AG08395 (cell line): ENCODE data around the gene LRTM2.
A peak's percentile ranks its signal among the peaks of the same experiment; 100 is the strongest.
"Not testable (repeated sequence)": the region's sequence is repeated elsewhere in the genome, so short reads cannot be mapped to it uniquely, and the experiment has no call there.

Experiments used
- DNase-seq: peaks from one replicate; pipeline ENCODE4 v3.0.0; 2012; ENCODE audit warnings: mixed read lengths, low spot score

Gene LRTM2

GRCh38 chr12:1811281-1811947, 9.0 kb upstream of the LRTM2 start:
- DNase-seq: no peak

- no peak for DNase-seq
Measured at GRCh38 chr12:1811948-1812291, 8.4 kb upstream of the LRTM2 start.

GRCh38 chr12:1812650-1813302, 7.6 kb upstream of the LRTM2 start:
- peak; percentile 33 for DNase-seq

GRCh38 chr12:1814266-1814665, 6.1 kb upstream of the LRTM2 start:
- DNase-seq: no peak

GRCh38 chr12:1815108-1815507, 5.3 kb upstream of the LRTM2 start:
- no peak for DNase-seq

- peak; percentile 7 for DNase-seq
Measured at GRCh38 chr12:1815814-1816729, 4.3 kb upstream of the LRTM2 start.

- DNase-seq: no peak
Measured at GRCh38 chr12:1816730-1817348, 3.5 kb upstream of the LRTM2 start.

GRCh38 chr12:1817928-1818327, 2.4 kb upstream of the LRTM2 start:
- not testable (repeated sequence) for DNase-seq

GRCh38 chr12:1819050-1819449, 1.3 kb upstream of the LRTM2 start:
- DNase-seq: no peak

GRCh38 chr12:1819571-1819970, 794 bp upstream of the LRTM2 start:
- DNase-seq: no peak

- DNase-seq: no peak
Measured at GRCh38 chr12:1820896-1821291, 529 bp downstream of the LRTM2 start.

- no peak for DNase-seq
Measured at GRCh38 chr12:1821805-1822204, 1.4 kb downstream of the LRTM2 start.

GRCh38 chr12:1822699-1823098, 2.3 kb downstream of the LRTM2 start:
- no peak for DNase-seq

- no peak for DNase-seq
Measured at GRCh38 chr12:1823237-1823636, 2.9 kb downstream of the LRTM2 start.

- DNase-seq: no peak
Measured at GRCh38 chr12:1825382-1826102, 5.2 kb downstream of the LRTM2 start.

- no peak for DNase-seq
Measured at GRCh38 chr12:1826401-1826800, 6.0 kb downstream of the LRTM2 start.

GRCh38 chr12:1826867-1827705, 6.7 kb downstream of the LRTM2 start:
- DNase-seq: no peak

- DNase-seq: no peak
Measured at GRCh38 chr12:1827826-1828805, 7.8 kb downstream of the LRTM2 start.

- no peak for DNase-seq
Measured at GRCh38 chr12:1828856-1829255, 8.5 kb downstream of the LRTM2 start.
